Upper lobe of left lung (tissue), 6 donors: Measurements from ENCODE around the gene STK10. TPM values are rescaled to one million over a fixed set of nuclear protein-coding genes. Genes with fewer than 3 reads are reported as not detected.
A peak's percentile ranks its signal among the peaks of the same experiment; 100 is the strongest.

ENCODE experiments used
- ATAC-seq, 2 donors: fragments of 200-7000 bp; cut with Tn5 transposase; one replicate each; pipeline ENCODE4 v1.9.1; 2022; ENCODE audit warnings: mild to moderate bottlenecking in 2 of 2, moderate library complexity in 2 of 2; ENCODE audit not compliant: low FRiP score in 2 of 2
- DNase-seq, 2 donors: peaks; one replicate each; pipeline ENCODE4 v3.0.0-alpha.2; 2019 to 2020
- H3K27ac ChIP-seq, 4 donors: fragments of 200-600 bp; sonication (generic); one replicate each; pipeline ENCODE4 v1.5.1; 2016 to 2019
- H3K27me3 ChIP-seq, 4 donors: fragments of 200-600 bp; sonication (generic); one replicate each; pipeline ENCODE4 v1.5.1; 2017 to 2019
- H3K36me3 ChIP-seq, 4 donors: fragments of 200-600 bp; sonication (generic); one replicate each; pipeline ENCODE4 v1.5.1; 2016 to 2019
- H3K4me1 ChIP-seq, 4 donors: fragments of 200-600 bp; sonication (generic); one replicate each; pipeline ENCODE4 v1.5.1; 2018 to 2019
- H3K4me3 ChIP-seq, 4 donors: fragments of 200-600 bp; sonication (generic); one replicate each; pipeline ENCODE4 v1.5.1; 2017 to 2019; ENCODE audit warnings: mild to moderate bottlenecking in 2 of 4, moderate library complexity in 1 of 4
- H3K9me3 ChIP-seq, 4 donors: fragments of 200-600 bp; sonication (generic); one replicate each; pipeline ENCODE4 v1.5.1; 2018 to 2019
- EP300 ChIP-seq, 4 donors: sonication (generic); formaldehyde crosslinking; IDR thresholded peaks; one replicate each; pipeline ENCODE4 v1.5.1; 2017; ENCODE audit warnings: antibody characterized with exemption in 4 of 4, control low read depth in 2 of 4
- POLR2A ChIP-seq, 4 donors: fragments of 450-650 bp; IDR thresholded peaks; one replicate each; pipeline ENCODE4 v1.5.1; 2016 to 2017; ENCODE audit warnings: antibody characterized with exemption in 4 of 4, mild to moderate bottlenecking in 2 of 4
- POLR2AphosphoS5 ChIP-seq, 2 donors: sonication (generic); formaldehyde crosslinking; IDR thresholded peaks; one replicate each; pipeline ENCODE4 v1.5.1; 2017; ENCODE audit warnings: antibody characterized with exemption in 2 of 2
- WGBS, 2 donors: methylation state at CpG; one replicate each; pipeline ENCODE4 v1.1.5; 2017 to 2018; 5-methylcytosine and 5-hydroxymethylcytosine counted together
- total RNA-seq, 6 donors: library from RNA; depleted of rRNA in 4 of 6; stranded (reverse); fragments of >200 nt in 4 of 6; gene quantifications; one replicate each; pipeline versions ENCODE4 v1.1.0 to v1.2.1, GENCODE V29; 2016 to 2021
- TF ChIP-seq, protein P1 (sequence below), 6 experiments: fragments of 450-650 bp in 4 of 6; fragments of 200-600 bp in 2 of 6; sonication (generic) in 2 of 6; IDR thresholded peaks; one replicate each; pipeline ENCODE4 v1.5.1; 2016 to 2019; ENCODE audit warnings: antibody characterized with exemption in 6 of 6
- donor health status: DM: no; HTN: no; CAD: no; lungs with moderate emphysema.
- donor health status: DM: no; HTN: yes; CAD: no; lungs with severe emphysema.

Gene STK10
- total RNA-seq, 6 donors from 2014 or later, result 50.6 to 170 (median 60.5) TPM

DNA sequence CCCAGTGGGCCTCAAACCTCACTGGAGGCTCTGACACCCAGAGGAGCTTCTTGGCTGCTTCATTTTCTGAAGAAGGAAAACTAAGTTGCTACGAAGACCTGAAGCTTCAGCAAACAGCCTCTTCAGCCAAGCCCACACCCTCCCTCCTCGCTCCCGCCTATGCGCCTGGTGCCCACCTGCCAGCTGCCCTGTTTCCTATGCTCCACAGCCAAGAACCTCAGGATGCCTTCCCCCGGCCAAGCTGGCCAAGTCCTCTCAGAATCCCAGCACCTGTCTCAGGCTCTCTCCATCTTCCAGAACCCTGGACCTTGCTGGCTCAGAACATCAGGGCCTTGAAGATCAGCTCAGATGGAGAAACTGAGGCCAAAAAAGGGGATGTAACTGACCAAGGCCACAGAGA, 60.4 kb downstream of the STK10 start:
- WGBS, 2 donors, result 90 to 97% methylated on average over 5 of the region's 5 CpGs
- Histone ChIP-seq H3K27ac (no peak overlapping the region), H3K4me1 (peaks cover under 1 to 17% (median 11%) of the 10 kb centered on the region in 4 donors), H3K4me3 (no peak overlapping the region), H3K36me3 (peaks cover 0 to 25% (median 6%) of the 10 kb centered on the region in 4 donors), H3K27me3 (no peaks in the 10 kb centered on the region), H3K9me3 (no peaks in the 10 kb centered on the region)
- DNase-seq (peak in 1 of 2 donors; percentile 30), ATAC-seq (no peak)
- TF ChIP-seq POLR2A (IDR thresholded peaks at IDR 0.05), result no peak
- TF ChIP-seq EP300 (IDR thresholded peaks at IDR 0.05), result no peak
- TF ChIP-seq, protein P1, sequence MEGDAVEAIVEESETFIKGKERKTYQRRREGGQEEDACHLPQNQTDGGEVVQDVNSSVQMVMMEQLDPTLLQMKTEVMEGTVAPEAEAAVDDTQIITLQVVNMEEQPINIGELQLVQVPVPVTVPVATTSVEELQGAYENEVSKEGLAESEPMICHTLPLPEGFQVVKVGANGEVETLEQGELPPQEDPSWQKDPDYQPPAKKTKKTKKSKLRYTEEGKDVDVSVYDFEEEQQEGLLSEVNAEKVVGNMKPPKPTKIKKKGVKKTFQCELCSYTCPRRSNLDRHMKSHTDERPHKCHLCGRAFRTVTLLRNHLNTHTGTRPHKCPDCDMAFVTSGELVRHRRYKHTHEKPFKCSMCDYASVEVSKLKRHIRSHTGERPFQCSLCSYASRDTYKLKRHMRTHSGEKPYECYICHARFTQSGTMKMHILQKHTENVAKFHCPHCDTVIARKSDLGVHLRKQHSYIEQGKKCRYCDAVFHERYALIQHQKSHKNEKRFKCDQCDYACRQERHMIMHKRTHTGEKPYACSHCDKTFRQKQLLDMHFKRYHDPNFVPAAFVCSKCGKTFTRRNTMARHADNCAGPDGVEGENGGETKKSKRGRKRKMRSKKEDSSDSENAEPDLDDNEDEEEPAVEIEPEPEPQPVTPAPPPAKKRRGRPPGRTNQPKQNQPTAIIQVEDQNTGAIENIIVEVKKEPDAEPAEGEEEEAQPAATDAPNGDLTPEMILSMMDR (IDR thresholded peaks at IDR 0.05), result no peak
- no peak for TF ChIP-seq POLR2AphosphoS5 (IDR thresholded peaks at IDR 0.05)

DNA sequence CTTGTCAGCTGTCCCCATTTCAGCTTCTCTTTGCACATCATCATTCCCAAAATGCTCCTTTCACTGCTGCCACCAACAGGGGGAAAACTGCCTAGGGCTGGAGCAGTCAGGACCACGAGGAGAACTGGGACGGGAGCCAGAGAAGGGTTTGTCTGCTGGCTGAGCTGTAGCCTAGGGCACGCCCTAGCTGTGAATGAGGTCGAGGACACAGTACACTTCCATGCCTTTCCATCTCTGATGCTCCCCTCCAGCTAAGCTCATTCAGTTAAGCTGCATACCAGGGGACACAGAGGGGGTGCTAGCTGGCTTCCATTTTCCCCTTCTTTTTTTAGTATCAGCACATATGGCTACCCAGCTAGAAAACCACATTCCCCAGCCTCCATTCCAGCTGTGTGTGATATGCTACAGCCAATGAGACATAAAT, 64.7 kb downstream of the STK10 start:
- H3K27me3 ChIP-seq, result no peaks in the 10 kb centered on the region
- H3K4me3 ChIP-seq, result no peak overlapping the region
- WGBS, 2 donors, result 10 to 40% methylated on average over 2 to 4 of the region's 4 CpGs
- peaks cover 0 to 19% (median 6%) of the 10 kb centered on the region in 4 donors for H3K36me3 ChIP-seq
- no peak overlapping the region for H3K27ac ChIP-seq
- peak in 1 of 2 donors; percentile 51 for DNase-seq
- no peaks in the 10 kb centered on the region for H3K9me3 ChIP-seq
- ATAC-seq, result peak in 1 of 2 donors; percentile 89
- TF ChIP-seq, protein P1 (IDR thresholded peaks at IDR 0.05), result peak in 2 of 6 experiments; percentile 33 to 45
- TF ChIP-seq EP300 (IDR thresholded peaks at IDR 0.05), result no peak
- peaks cover 9 to 20% (median 14%) of the 10 kb centered on the region in 4 donors for H3K4me1 ChIP-seq

DNA sequence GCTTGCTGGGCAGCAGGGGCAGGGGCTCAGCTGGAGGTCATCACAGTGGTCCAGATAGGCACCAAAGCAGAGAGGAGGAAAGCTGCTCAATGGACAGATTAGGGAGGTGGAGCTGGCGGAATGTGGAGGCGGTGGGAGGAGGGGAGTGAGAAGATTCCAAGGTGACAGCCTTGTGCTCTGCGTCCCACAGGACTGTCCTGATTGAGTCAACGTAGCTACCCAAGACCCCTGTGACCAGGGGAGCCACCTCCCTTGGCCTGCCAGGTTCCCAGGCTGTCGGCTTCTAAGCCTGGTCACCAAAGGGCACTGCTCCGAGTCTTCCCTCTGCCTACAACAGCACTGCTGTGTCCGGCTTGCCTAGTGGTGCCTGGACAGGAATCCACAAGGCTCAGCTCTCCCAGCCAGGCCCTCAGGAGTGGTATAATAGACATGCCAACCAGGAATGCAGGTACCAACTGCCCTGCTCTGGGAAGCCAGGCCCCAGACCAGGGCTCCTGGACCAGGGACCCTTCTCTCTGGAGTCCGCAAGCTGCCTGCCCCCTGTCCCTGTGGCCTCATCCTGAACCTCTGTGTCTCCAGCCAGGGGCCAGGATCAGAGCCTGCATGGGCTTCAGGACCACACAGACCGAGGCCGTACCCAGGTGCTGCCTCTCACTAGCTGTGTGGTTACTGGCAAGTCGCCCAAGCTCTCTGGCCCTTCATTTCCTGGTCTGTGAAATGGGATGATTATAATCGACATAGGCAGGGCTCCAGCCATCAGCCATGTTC, 67.9 kb downstream of the STK10 start:
- 89 to 90% methylated on average over 11 to 12 of the region's 12 CpGs for WGBS, 2 donors
- Histone ChIP-seq H3K4me1 (peaks cover 23 to 40% (median 27%) of the 10 kb centered on the region in 4 donors), H3K27ac (peak overlapping the region in 2 of 4 donors; percentile 35 to 53), H3K36me3 (peaks cover 0 to 16% (median 2%) of the 10 kb centered on the region in 4 donors), H3K9me3 (no peaks in the 10 kb centered on the region), H3K27me3 (no peaks in the 10 kb centered on the region), H3K4me3 (no peak overlapping the region)
- TF ChIP-seq, protein P1 (IDR thresholded peaks at IDR 0.05), result no peak
- no peak for TF ChIP-seq EP300 (IDR thresholded peaks at IDR 0.05)
- no peak for TF ChIP-seq POLR2A (IDR thresholded peaks at IDR 0.05)
- TF ChIP-seq POLR2AphosphoS5 (IDR thresholded peaks at IDR 0.05), result no peak
- ATAC-seq, result no peak
- peak in 1 of 2 donors; percentile 18 for DNase-seq

GRCh38 chr5:172118891-172119290, 69.1 kb downstream of the STK10 start:
- ATAC-seq, result no peak
- Histone ChIP-seq H3K9me3 (no peaks in the 10 kb centered on the region), H3K27me3 (no peaks in the 10 kb centered on the region), H3K4me1 (peaks cover 27 to 47% (median 31%) of the 10 kb centered on the region in 4 donors), H3K27ac (peak overlapping the region; percentile 24 to 69 (median 30)), H3K4me3 (no peak overlapping the region), H3K36me3 (peaks cover 0 to 12% (median 2%) of the 10 kb centered on the region in 4 donors)
- WGBS, 2 donors, result 76 to 83% methylated on average over 11 of the region's 11 CpGs
- DNase-seq, result peak in 1 of 2 donors; percentile 44
- TF ChIP-seq, protein P1 (IDR thresholded peaks at IDR 0.05), result no peak
